ENCODE data around the gene LIN54. TPM values are rescaled to one million over a fixed set of nuclear protein-coding genes. Genes with fewer than 3 reads are reported as not detected.

Gene LIN54
- total and polyA plus RNA-seq, 2 of the 4 experiments (the other 2 are of a cell fraction) = 5.3 to 26.9 TPM

DNA sequence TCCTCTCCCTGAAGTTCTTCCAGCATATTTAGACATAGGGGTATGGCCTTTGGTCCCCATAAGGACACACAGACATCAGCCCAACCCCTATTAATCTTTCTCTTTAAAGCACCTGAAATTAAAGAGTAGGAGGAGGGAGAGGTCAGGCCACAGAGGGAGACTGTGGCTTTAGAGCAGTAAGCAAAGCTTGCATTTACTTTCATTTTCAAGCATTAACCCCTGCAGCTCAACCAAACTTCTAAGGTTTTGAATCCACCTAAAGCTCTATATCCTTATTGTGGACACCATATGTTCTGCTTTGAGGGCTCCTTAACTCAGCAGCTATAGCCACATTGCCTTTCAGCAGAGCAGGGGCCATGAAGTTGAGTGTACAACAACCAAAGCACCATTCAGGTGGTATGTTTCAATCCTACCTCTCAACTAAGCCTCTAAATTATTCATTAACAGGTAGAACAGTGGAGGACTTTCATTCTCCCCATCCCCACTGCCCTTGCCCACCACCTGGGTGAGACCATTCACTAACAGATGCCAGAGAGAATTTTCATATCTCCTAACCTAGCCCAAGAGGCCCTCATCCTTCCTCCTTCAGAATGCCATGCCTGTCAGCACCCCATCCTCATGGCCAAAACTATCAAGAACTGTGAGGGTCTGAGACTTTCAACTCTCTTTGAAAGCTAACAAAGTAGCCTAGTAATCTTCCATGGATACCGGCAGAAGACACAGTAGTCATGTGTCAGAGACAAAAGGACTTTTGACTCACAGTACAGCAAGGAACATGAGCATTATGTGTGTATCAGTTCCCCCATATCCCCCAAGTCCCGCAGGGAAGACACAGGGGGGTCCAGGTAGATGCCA lies 20.8 kb downstream of the LIN54 start:
- H4K8ac ChIP-seq (ENCODE audit: low read depth in 2 of 2, low read length in 2 of 2) = peak overlapping the region; percentile 74 to 89; a peak in 3 of 4 replicates
- peak overlapping the region; percentile 37; the same call in 1 of the 2 replicates for H3K9ac ChIP-seq (ENCODE audit: low read depth, low read length)
- H2BK5ac ChIP-seq (ENCODE audit: low read depth, low read length, poor library complexity, severe bottlenecking) = peak overlapping the region; percentile 67
- H3K18ac ChIP-seq (ENCODE audit: low read depth, low read length) = peak overlapping the region; percentile 93
- DNase-seq (peak; percentile 31), ATAC-seq (ENCODE audit: low read depth) (peak; percentile 33)
- H3K9me3 ChIP-seq (ENCODE audit: control insufficient read depth, insufficient read depth, low read length) = no peaks in the 10 kb centered on the region
- H3K9me1 ChIP-seq (ENCODE audit: insufficient read depth, low read length) = peaks cover 7% of the 10 kb centered on the region
- in situ Hi-C loops (cut with MboI; ENCODE audit: low sequenced_read_pairs) = no loop called here
- H3K4ac ChIP-seq (ENCODE audit: low read depth, low read length) = peak overlapping the region; percentile 94
- H3K23ac ChIP-seq (ENCODE audit: low read depth, low read length) = peak overlapping the region; percentile 95
- peak overlapping the region; percentile 89; the same call in 2 of the 3 replicates for H2BK15ac ChIP-seq (ENCODE audit: low read depth, low read length)
- H4K20me1 ChIP-seq (ENCODE audit: insufficient read depth, low read length) = no peaks in the 10 kb centered on the region
- no CpG with 5 or more reads among the region's 2 CpGs for WGBS, 2 experiments (ENCODE audit: extremely low coverage in 2 of 2, insufficient read length in 1 of 2)
- dilution Hi-C loops (cut with HindIII; ENCODE audit: low sequenced_read_pairs, unreplicated experiment) = no loop called here
- intact Hi-C loops (cut with micrococcal nuclease) = loop anchor here (1.0 to 5.0 kb wide), 2 partner anchors 20 to 48 kb away; partner anchors contain the start of gene LIN54
- peaks cover 19 to 41% of the 10 kb centered on the region in 2 experiments for H3K79me1 ChIP-seq (ENCODE audit: low read depth in 1 of 2, low read length in 2 of 2)
- H3K4me3 ChIP-seq (ENCODE audit: insufficient read depth, low read depth, low read length) = peak overlapping the region; percentile 2; the same call in 1 of the 2 replicates
- H3K4me1 ChIP-seq (ENCODE audit: control insufficient read depth, insufficient read depth, low read length) = peaks cover 11% of the 10 kb centered on the region
- peak overlapping the region; percentile 95 for H3K4me2 ChIP-seq (ENCODE audit: low read depth, low read length)
- H2BK120ac ChIP-seq (ENCODE audit: low read depth, low read length) = peak overlapping the region; percentile 92
- TF ChIP-seq CEBPB (IDR thresholded peaks at IDR 0.05; ENCODE audit: low read depth, low read length) = no peak
- TF ChIP-seq MAZ (IDR thresholded peaks at IDR 0.05; ENCODE audit: borderline replicate concordance, low read depth, low read length) = 0 out of 2 replicates have a peak, but pooled peaks have one; percentile 6
- TF ChIP-seq BHLHE40 (IDR thresholded peaks at IDR 0.05; ENCODE audit: low read depth, low read length) = no peak
- no peaks in the 10 kb centered on the region for H3K36me3 ChIP-seq (ENCODE audit: control insufficient read depth, insufficient read depth, low read length)
- no peaks in the 10 kb centered on the region for H3K27me3 ChIP-seq (ENCODE audit: control insufficient read depth, insufficient read depth, low read length)
- peak overlapping the region; percentile 54 for H4K5ac ChIP-seq (ENCODE audit: low read depth, low read length)
- peak overlapping the region; percentile 89 for H2BK20ac ChIP-seq (ENCODE audit: low read depth, low read length)
- H3K27ac ChIP-seq (ENCODE audit: insufficient read depth, low read length) = peak overlapping the region; percentile 62; the same call in 1 of the 2 replicates
- POLR2A ChIA-PET (ENCODE audit: unreplicated experiment) = no interaction called here
- H3K56ac ChIP-seq (ENCODE audit: extremely low read depth, insufficient read depth, low read length) = 0 out of 2 replicates have a peak overlapping the region, but pooled peaks have one; percentile 35
- peak overlapping the region; percentile 70 for H2AK9ac ChIP-seq (replicated peaks; ENCODE audit: low read depth, low read length, poor library complexity)
- peak overlapping the region; percentile 89 for H2AK5ac ChIP-seq (ENCODE audit: low read depth, low read length)
- H3K14ac ChIP-seq (replicated peaks; ENCODE audit: low read depth, low read length) = peak overlapping the region; percentile 92
- H2AFZ ChIP-seq (replicated peaks; ENCODE audit: low read length, poor library complexity) = peak overlapping the region; percentile 56
- peak overlapping the region; percentile 86 for H4K91ac ChIP-seq (ENCODE audit: insufficient read depth, low read depth, low read length)
- BruUV-seq (replicated peaks) = no TSS peak
- CTCF ChIA-PET = no interaction called here

Data from IMR-90 (cell line).